ACHN (cell line): Measurements from ENCODE around the gene GOLGA8M.
"Not testable (repeated sequence)": the region's sequence is repeated elsewhere in the genome, so short reads cannot be mapped to it uniquely, and the experiment has no call there.

ENCODE experiments used
- DNase-seq: peaks from one replicate; pipeline ENCODE4 v3.0.0-alpha.2; 2015
- in situ Hi-C: cut with HindIII; loops from 2 replicates; pipeline ENCODE4 v1.10.0; 2017; ENCODE audit warnings: low sequenced_read_pairs, low pct_ligation_motif_present, low pct_unique_long_range_greater_than_20kb

The GOLGA8M gene

GRCh38 chr15:28712270-28712669 lies at the start of gene GOLGA8M:
GOLGA8M (minus strand) TSS chr15:28712421; CDS start chr15:28712323, 98 bp downstream.
- in situ Hi-C loops, DNase-seq: not testable (repeated sequence)

GRCh38 chr15:28742890-28743289 lies 30.7 kb upstream of the GOLGA8M start:
- DNase-seq, in situ Hi-C loops: not testable (repeated sequence)

GRCh38 chr15:28738590-28739292 lies 26.5 kb upstream of the GOLGA8M start:
- DNase-seq, in situ Hi-C loops: not testable (repeated sequence)

GRCh38 chr15:28738200-28738561 lies 26.0 kb upstream of the GOLGA8M start:
- DNase-seq, in situ Hi-C loops: not testable (repeated sequence)

- in situ Hi-C loops, DNase-seq: not testable (repeated sequence)
Measured at GRCh38 chr15:28737521-28738199, 25.4 kb upstream of the GOLGA8M start.

- DNase-seq, result peak; percentile 8
- in situ Hi-C loops, result not testable (repeated sequence)
Measured at GRCh38 chr15:28728061-28728460, 15.8 kb upstream of the GOLGA8M start.

- DNase-seq, in situ Hi-C loops: not testable (repeated sequence)
Measured at GRCh38 chr15:28727026-28727425, 14.8 kb upstream of the GOLGA8M start.

- in situ Hi-C loops, result no loop called here
- no peak for DNase-seq
Measured at GRCh38 chr15:28726102-28726501, 13.9 kb upstream of the GOLGA8M start.

GRCh38 chr15:28725556-28725955 lies 13.3 kb upstream of the GOLGA8M start:
- in situ Hi-C loops, result no loop called here
- DNase-seq, result no peak

GRCh38 chr15:28723986-28724385 lies 11.8 kb upstream of the GOLGA8M start:
- in situ Hi-C loops, result not testable (repeated sequence)

GRCh38 chr15:28719626-28720025 lies 7.4 kb upstream of the GOLGA8M start:
- in situ Hi-C loops, DNase-seq: not testable (repeated sequence)

More at GRCh38 chr15:28723986-28724385, 11.8 kb upstream of the GOLGA8M start:
- not testable (repeated sequence) for DNase-seq

- in situ Hi-C loops, DNase-seq: not testable (repeated sequence)
Measured at GRCh38 chr15:28718576-28718975, 6.4 kb upstream of the GOLGA8M start.

- DNase-seq, result peak; percentile 75
- in situ Hi-C loops, result not testable (repeated sequence)
Measured at GRCh38 chr15:28714176-28714575, 2.0 kb upstream of the GOLGA8M start.

- DNase-seq, in situ Hi-C loops: not testable (repeated sequence)
Measured at GRCh38 chr15:28703927-28704326, 8.3 kb downstream of the GOLGA8M start.

GRCh38 chr15:28702427-28702826 lies 9.8 kb downstream of the GOLGA8M start:
- DNase-seq, in situ Hi-C loops: not testable (repeated sequence)

GRCh38 chr15:28694006-28694751 lies 18.0 kb downstream of the GOLGA8M start:
- DNase-seq, in situ Hi-C loops: not testable (repeated sequence)

- DNase-seq, in situ Hi-C loops: not testable (repeated sequence)
Measured at GRCh38 chr15:28693021-28693420, 19.2 kb downstream of the GOLGA8M start.

GRCh38 chr15:28673533-28673932 lies 38.7 kb downstream of the GOLGA8M start:
- DNase-seq, in situ Hi-C loops: not testable (repeated sequence)

- in situ Hi-C loops, DNase-seq: not testable (repeated sequence)
Measured at GRCh38 chr15:28672122-28672521, 40.1 kb downstream of the GOLGA8M start.
